Activated CD4-positive, alpha-beta T cell treated with anti-CD3 and anti-CD28 coated beads for 4 hours (primary cell): ENCODE data around the gene BAIAP2L2.
"Not testable (repeated sequence)": the region's sequence is repeated elsewhere in the genome, so short reads cannot be mapped to it uniquely, and the experiment has no call there.

ENCODE experiments used
- DNase-seq, 2 donors: peaks; one replicate each; pipeline ENCODE4 v3.0.0-alpha.2; 2020

BAIAP2L2 gene

DNA sequence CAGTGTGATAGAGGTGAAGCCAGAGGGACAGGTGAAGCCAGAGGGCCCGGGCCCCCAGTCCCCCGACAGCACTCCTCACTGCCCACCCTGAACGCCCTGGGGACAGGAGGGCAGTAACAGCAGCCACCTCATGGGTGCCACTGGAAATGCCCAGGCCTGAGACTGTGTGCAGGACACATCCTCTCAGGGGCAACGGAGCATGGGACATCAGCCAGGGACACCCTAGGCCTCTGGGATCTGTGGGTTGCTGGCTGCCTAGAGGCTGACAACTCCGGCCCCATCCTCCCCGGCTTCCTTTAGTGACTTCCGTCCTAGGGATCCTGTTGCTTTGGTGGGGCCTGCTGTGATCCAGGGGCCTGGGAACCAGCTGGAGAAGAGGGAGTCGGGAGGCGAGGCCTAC, 17.4 kb upstream of the BAIAP2L2 start:
- no peak for DNase-seq

DNA sequence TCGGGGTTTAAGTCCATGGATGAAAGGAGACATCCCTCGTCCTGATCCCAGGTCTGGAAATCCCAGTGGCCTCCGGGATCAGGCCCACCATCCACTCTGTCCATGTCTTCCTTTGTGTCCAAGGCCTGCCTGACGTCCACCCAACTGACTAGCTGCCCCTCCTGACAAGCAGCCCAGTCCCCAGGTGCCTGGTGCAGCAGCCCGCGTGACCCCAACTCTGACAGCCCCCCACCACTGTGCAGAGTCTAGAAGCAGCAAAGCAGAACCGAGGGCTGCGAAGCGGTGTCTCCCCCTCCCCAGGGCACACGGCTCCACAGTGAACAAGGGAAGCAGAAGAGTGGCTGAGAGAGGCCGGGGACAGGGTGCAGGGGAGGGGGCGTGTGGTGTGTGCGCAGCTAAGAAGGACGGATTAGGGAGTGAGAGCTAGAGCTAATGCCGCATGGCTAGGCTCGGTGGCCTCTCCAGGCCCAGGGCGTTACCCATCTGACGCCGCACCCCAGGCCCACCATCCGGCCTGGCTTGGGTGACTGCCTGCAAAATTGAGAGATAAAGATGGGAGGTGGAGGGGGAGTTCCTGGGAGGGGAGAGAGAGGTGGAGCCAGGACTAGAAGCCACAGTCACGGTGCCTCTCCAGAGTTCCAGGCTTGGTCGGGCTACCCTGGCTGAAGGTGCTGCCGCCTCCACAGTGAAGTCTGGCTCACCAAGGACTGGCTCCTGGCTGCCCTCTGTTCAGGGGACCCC, 16.6 kb upstream of the BAIAP2L2 start:
- DNase-seq = no peak

DNA sequence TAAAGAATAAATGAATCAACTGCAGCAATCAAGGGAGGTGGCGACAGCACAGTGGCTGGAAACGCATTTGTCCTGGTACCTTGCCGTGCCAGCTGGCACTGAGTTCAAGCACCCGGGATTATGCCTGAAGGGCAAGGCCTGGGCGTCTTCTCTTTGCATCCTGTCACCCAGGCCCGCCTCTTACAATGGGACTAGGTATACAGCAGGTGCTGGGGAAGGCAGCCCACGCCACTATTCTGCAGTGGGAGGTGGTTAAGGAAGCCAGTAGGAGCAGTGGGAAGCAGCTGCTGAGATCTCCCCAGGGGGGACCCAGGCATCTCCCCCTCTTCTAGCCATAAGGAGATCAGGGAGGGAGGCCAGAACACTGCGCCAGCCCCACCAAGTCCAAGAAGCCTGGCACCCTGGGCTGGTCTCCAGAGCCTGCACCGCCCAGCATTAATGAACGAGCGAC, 15.3 kb upstream of the BAIAP2L2 start:
- no peak for DNase-seq

DNA sequence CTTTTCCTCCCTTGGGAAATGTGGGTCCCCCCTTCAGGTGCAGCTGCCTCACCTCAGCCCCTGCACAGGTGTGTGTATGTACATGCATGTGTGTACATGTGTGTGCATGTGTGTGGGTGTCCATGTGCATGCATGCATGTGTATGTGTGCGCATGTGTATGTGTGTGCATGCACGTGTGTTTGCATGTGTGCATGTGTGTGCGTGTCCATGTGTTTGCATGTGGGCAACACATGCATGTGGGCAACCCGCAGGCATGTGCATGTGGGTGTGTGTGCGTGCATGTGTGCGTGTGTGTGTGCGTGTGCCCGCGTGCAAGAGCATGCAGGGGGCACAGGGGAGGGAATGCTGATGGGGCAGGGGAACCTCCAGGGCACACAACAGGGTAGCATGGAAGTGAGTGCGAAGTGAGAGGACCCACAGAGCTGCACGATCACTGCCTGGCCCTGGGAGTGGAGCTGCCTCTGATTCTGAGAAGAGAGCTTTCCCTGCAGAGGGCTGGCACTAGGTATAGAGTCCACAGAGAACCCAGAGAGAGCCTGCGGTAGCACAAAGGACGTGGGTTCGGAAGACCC, 14.6 kb upstream of the BAIAP2L2 start:
- DNase-seq = no peak

DNA sequence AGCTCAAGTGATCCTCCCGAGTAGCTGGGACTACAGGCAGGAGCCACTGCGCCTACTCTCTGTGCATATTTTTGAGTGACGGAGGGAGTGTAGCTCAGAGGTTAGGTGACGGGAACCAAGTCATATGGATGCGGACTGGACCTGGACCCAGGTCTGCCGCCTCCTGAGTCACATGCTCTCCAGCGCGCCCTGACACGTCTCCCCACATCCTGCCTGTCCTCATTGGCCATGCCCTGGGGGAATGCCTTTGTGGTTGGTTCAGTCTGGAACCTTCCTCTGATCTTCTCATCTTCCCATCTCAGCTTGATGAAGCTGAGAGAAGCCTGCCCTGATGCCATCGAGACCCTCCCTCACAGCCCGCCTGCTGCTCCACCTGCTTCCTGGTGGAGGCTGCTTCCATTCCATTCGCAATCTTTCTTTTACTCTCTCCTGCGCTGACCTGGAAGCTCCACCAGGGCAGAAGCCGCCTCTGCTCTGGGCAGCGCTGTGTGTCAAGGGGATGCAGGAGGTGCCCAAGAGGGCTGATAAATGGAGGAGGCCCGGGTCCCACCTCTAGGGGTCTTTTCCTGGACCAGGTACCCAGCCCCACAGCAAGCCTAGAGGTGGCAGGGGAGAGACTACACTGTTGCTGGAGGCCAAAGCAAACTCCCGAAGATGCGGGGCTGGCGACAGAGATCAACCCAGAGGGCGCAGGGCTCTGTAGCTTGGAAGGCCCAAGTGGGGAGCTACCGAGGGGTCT, 13.9 kb upstream of the BAIAP2L2 start:
- DNase-seq = no peak

DNA sequence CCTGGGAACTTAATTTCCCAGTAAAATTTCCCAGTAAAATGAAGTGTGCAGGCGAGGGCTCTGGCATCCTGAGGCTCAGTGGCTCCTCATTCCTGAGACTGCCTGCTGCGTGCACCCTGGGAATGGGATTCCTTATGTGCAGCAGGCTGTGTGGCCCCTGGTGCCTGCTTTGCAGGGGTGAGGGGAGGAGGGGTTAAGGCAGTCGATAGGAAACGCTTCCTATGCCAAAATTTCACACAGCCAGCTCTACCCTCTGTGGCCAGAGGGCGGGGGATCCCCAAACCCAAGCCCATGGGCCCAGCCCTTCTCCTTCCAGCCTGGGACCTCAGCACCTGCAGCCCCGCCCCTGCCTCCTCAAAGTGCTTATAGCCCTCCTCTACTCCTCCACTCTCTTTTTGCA, 12.1 kb upstream of the BAIAP2L2 start:
- no peak for DNase-seq

DNA sequence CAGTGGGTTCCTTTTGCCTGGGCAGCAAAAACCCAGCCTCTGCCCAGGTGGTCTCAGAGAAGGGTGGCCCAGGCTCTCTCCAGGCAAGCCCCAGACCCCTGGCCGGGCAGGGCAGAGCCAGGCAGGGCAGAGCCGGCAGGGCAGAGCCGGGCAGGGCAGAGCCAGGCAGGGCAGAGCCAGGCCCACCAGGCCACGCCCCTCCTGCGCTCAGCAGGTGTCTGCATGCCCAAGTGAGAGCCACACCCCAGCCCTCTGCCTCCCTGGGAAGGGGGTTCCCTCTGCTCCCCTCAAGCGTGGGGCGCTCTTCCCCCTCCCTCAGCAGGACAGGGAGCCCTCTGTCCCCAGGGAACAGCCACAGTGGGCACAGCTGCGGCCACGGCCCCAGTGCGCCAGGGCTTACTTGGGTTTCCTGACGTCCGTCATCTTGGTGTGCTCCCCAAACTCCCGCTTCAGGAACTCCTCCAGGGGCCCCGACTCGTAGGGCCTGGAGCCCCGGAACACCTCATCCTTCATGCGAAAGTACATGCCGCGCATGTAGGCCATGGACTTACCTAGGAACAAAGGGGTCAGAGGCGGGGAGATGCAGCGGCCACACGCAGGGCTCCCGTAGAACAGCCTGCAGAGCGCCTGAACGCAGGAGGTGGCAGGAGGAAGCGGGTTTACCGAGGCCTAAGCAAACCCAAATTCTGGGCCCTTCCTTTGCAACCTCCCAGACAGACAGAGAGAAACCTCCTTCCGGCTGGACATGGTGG, 10.1 kb upstream of the BAIAP2L2 start:
- no peak for DNase-seq

DNA sequence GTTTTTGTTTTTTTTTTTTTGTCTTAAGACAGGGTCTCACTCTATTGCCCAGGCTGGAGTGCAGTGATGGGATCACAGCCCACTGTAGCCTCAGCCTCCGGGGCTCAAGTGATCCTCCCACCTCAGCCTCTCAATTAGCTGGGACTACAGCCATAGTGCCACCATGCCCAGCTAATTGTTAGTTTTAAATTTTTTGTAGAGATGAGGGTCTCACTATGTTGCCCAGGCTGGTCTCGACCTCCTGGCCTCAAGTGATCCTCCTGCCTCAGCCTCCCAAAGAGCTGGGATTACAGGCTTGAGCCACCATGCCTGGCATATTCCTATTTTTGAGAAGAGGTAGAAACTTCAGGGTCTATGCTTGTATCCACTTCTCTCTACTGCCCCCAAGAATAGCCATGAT, 8.3 kb upstream of the BAIAP2L2 start:
- not testable (repeated sequence) for DNase-seq

DNA sequence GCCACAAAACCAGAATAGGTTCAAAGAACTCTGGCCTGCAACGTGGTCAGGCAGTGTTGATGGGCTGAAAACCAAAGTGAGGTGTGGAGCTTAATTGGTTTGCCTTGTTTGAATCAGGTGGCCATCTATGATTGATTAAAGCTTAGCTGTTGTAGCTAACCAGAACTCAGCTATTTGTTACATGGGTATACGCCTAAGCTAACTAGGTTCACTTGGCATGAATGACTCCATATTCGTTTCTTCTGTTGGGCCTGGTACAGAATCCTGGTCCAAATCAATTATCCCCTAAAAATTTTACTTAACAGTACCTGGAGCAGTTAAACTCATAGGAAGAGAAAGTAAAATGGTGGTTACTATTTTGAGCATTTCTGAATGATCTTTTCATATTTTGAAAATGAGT, 7.7 kb upstream of the BAIAP2L2 start:
- no peak for DNase-seq

DNA sequence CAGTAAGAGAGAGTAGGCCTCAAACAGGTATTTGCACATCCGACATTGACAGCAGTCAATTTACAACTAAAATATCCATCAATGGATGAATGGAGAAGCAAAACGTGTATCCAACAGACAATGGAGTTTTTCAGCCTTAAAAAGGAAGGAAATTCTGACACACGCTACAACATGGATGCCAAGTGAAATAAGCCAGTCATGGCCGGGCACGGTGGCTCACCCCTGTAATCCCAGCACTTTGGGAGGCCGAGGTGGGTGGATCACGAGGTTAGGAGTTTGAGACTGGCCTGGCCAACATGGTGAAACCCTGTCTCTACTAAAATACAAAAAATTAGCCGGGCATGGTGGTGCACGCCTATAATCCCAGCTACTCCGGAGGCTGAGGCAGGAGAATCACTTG, 7.1 kb upstream of the BAIAP2L2 start:
- not testable (repeated sequence) for DNase-seq

DNA sequence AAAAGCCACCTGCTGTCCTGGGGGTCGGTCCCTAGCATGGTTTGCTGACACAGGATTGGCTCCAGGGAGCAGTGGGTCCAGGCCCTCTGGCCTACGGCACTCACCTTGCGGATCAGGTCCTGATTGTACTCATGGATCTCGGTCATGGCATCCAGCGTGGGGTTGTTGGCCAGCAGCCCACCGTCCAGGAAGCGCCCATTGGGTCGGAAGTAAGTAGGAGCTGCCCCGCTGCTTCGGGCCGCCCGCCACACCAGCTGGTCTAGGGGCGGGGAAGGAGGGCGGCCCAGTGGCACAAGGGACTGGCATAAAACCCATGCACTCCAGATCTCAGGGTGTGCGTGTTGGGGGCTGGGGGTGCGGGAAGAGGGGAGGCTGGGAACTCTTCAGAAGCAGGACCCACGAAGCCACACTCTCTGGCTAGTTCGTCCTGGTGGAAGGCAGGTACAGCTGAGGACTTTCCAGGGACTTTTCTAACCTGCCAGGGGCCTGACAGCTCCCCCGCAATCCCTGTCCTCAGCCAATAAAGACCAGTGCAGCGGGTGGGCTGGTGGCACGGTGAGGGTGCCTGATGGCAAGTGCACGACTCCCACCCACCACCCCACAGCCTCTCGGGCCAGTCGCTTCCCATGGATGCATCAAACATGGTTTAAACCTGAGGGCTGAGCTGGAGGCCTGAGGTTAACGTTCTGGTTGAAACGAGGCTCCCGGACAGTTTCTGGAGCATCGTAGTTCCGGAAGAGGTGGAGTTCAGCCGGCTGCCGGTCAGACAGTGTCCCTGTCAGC, 5.1 kb upstream of the BAIAP2L2 start:
- DNase-seq = no peak

DNA sequence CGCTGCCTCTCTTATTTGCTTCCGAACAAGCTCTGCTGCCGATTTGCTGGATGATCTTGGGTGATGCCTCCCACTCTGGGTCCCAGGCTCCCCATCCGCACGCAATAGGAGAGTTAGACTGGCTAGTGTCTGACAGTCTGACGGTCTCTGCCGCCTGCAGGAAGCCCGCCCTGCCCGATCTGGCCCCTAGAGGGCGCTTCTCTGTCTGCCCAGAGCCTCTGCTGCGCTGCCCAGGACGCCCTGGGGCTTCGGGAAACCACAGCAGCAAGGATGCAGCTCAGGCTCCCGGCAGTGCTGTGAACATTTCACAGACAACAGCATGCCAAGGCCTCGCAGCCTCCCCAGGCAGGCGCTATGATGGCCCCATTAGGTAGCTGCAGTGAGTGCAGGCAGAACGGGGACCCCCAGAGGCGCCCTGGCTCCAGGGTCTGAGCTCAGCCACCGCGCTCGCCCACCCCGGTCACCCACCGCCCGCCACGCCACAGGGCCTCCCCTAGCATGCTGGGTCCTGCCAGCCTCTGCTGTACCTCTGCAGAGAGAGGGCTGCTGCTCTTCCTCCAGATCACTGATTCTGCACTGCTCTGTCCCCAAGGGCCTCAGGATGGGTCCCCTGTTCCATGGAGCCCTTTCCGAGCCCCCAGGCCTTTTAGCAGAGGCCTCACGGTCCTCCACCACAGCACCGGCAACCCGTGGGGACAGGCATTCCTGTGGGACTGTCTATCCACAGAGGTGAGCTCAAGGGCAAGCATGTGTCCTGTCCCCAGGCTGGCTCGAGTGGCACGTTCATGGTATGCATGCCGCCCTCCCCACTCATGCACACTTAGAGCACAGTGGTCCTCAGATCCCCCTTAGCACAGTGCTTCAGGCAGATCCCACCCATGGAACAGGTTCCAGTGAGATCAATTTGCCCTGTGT, 4.3 kb upstream of the BAIAP2L2 start:
- DNase-seq = peak; percentile 66 to 76

DNA sequence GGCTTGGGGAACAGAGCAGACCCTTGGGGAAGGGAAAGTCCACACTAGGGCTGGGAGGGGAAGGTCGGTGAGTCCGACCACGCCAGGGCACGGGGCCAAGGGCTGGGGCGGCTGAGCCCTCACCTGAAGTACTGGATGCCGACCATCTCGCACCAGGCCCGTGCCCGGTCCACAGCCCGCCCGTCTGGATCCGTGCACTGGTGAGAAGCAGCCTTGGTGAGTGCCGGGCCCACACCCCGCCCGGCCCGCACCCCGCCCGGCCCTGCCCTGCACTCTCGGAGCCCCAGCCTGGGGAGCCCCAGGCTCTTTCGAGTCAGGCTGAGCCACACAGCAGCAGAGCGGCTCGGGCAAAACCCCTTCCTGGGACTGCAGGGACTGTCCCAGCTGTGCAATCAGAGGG, 1.9 kb upstream of the BAIAP2L2 start:
- no peak for DNase-seq

DNA sequence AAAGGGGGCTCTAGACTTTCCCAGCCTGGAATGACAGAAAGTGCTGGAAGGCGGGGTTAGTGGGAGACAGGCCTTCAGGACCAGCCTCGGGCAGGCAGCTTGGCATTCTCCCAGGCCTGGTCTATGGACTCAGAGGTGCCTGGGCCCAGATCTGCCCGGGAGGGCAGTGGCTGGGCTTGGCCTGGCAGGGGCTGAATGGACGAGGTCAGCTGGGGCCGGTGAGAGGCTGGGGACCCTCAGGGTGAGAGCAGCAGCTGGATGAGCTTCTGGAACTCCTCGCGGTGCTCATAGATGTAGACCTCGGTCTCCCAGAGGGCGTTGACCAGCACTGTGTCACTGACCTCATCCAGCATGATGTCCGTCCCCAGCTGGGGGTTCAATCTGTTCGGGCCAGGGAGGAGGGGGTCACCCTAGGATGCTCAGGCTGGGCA, 1.5 kb upstream of the BAIAP2L2 start:
- DNase-seq = no peak

DNA sequence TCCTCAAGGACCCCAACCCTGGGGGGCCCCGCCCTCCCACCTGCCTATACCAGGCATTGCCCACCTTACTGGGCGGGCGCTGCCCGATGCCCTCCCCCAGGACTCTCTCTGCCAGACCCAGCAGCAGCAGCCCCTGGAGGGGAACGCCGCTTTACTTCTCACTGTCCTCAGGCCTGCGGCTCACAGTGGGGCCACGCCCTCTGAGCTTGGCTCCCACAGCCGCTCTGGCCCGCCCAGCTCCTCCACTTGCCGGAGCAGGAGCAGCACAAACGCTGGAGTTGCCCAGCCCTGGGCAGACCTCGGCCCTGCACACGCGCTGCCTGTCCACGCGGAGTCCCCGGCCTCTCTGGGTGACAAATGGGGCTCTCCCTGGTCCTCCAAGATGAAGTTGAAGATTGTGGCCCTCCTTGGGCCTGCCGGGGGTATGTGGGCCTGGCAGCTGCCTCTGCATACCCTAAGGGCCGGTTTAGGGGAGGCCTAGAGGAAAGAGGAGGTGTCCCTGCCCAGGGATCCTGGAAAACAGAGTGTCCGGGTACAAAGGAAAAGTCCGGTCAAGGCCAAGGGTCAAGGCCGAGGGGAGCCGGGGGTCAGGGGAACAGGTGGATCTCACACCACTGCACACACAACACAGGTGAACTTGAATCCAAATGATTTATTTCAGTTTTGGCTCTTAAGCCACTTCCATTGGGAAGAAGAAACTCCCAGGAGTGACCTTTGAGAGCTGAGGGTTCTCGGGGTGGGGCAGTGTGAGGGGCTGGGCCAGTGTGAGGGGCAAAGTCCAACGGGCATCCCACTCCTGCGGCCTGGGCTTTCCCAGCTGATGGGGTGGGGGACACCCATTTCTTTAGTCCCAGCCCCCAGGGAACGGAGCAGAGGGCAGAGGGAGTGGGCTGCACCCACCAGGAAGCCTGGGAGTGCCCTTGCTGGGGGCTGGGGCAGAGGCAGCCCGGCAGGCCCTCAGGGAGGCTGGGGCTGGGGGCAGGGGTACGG, 674 bp upstream of the BAIAP2L2 start:
- no peak for DNase-seq

DNA sequence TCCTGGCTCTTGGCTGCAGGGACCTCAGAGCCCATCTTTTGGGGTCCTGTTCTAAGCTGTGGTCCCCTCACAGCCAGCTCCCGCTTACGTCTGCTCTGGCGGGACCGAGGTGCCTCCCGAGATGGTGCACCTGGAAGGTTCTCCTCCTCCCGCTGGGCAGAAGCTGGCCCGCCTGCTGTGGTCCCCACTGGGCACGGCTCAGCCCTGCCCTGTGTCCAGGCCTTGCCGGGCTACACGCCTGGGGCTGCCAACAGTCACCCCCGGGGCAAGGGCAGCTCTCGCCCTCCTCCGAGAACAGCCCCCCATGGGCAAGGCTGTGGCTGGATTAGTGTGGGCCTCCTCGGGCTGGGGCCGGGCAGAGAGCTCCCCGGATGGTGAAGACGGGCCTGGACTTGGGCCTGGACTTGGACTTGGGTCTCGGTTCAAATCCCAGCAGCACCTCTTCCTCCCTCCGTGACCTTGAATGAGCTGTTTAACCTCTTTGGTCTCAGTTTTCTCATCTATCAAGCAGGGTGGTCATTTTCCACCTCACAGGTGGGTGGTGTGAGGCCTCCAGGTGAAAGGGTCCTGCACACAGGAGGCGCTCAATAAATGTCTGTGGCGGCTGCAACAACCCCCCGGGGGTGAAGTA, 998 bp downstream of the BAIAP2L2 start:
- DNase-seq = no peak

DNA sequence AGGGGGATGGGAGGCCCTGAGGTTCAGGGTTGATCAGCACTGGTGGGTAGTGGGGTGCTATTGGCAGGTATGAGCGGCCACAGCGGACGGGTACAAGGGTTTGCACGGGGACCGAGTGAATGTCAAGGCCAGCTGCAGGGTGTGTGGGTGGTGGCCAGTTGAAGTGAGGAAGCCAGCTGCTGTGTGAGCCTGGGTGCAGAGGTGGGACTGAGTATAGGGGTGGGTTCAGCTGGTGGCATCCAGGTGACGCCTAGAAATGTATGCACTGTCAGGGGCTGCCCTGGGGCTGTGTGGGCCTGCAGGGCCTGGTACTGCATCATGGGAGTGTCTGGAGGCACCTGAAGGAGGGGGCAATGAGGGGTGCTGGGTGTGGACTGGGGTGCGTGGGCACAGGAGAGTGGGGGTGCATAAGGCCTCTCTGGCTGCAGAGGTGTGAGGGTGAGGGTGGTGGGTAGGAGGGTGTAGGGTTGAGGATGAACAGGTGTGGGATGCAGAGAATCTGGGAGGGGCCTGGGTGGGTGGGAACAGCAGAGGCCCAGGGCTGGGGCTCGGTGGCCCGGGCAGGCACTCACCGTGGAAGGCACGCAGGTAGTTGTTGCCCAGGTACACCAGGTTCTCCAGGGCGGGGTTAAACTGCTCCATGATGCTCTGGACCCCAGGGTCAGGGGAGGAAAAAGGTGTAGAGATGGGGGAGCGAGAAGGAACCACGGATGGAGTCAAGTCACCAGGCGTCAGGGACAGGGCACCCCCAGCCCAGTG, 1.7 kb downstream of the BAIAP2L2 start:
- DNase-seq = no peak

DNA sequence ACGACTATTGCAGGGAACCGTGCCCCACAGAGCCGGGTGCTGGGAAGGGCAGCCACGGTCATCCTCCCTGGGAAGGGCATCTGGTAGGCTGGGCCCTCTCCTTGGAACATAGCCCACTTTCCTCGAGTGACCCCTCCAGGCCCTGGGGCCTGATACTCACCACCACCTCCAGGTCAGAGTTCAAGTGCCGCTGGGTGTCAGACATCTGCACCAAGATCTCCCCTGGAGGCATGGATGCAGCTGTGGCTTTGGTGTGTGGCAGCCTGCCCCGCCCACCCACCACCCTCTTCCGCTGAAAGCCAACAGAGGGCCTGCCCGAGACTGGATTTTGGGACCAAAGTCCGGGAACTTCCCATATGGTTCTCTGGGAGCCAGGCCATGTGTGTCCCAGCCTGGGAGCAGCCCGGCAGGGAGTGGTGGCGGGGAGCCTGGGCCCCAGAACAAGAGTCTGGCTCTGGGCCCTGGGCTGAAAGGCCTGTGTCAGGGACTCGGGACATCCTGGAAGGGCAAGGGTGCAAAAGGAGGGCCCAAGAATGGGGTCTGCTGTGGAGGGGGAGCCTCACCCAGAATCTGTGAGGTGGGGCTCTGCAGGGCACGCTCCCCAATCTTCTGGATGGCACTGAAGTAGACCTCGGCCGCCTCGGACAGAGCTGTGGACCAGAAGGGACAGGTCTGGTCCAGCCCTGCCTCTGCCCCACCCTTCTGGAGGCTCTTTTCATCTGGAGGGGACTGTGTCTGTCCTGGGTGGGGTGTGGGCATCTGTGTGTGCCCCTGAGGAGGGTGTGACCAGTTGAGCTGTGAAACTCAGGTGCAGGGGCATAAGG, 2.6 kb downstream of the BAIAP2L2 start:
- DNase-seq = no peak
